GM23338 (cell line): ENCODE measurements around the gene OMG. TPM values are rescaled to one million over a fixed set of nuclear protein-coding genes. Genes with fewer than 3 reads are reported as not detected.

ENCODE experiments used
- ATAC-seq: fragments of 200-7000 bp; cut with Tn5 transposase; 3 replicates; pipeline ENCODE4 v1.9.1; 2020
- DNase-seq: peaks from one replicate; pipeline ENCODE4 v3.0.0-alpha.2; 2015; ENCODE audit warnings: low spot score
- H2AFZ ChIP-seq: fragments of 200-600 bp; sonication (generic); 2 replicates; pipeline ENCODE4 v1.8.0; 2016; ENCODE audit warnings: antibody characterized with exemption, mild to moderate bottlenecking, moderate library complexity
- H3F3A ChIP-seq: fragments of 200-600 bp; sonication (generic); replicated peaks from 2 replicates; pipeline ENCODE4 v1.8.0; 2017; ENCODE audit warnings: antibody characterized with exemption, mixed run types, low read depth
- H3K27ac ChIP-seq: fragments of 200-600 bp; sonication (generic); 2 replicates; pipeline ENCODE4 v1.6.1; 2016; ENCODE audit warnings: low read depth
- H3K27me3 ChIP-seq: fragments of 200-600 bp; sonication (generic); 2 replicates; pipeline ENCODE4 v1.8.0; 2016; ENCODE audit warnings: mild to moderate bottlenecking, mixed run types, moderate library complexity; ENCODE audit not compliant: insufficient read depth
- H3K36me3 ChIP-seq: fragments of 200-600 bp; sonication (generic); 2 replicates; pipeline ENCODE4 v1.8.0; 2016; ENCODE audit warnings: mild to moderate bottlenecking; ENCODE audit not compliant: insufficient read depth
- H3K4me1 ChIP-seq: fragments of 200-600 bp; sonication (generic); 2 replicates; pipeline ENCODE4 v1.8.0; 2016; ENCODE audit warnings: mild to moderate bottlenecking, moderate library complexity; ENCODE audit not compliant: insufficient read depth
- H3K4me2 ChIP-seq: fragments of 200-600 bp; sonication (generic); 2 replicates; pipeline ENCODE4 v1.7.1; 2017; ENCODE audit warnings: mixed run types
- H3K4me3 ChIP-seq: fragments of 200-600 bp; sonication (generic); 2 replicates; pipeline ENCODE4 v1.6.1; 2016; ENCODE audit warnings: mixed run types
- H3K79me2 ChIP-seq: fragments of 200-600 bp; sonication (generic); replicated peaks from 2 replicates; pipeline ENCODE4 v1.8.0; 2017; ENCODE audit warnings: mild to moderate bottlenecking; ENCODE audit not compliant: insufficient read depth
- H3K9me2 ChIP-seq: fragments of 200-600 bp; sonication (generic); 2 replicates; pipeline ENCODE4 v1.8.0; 2017; ENCODE audit not compliant: insufficient read depth
- H4K20me1 ChIP-seq: fragments of 200-600 bp; sonication (generic); replicated peaks from 2 replicates; pipeline ENCODE4 v1.8.0; 2017; ENCODE audit warnings: mild to moderate bottlenecking; ENCODE audit not compliant: insufficient read depth
- H3K27ac Mint-ChIP-seq: 2 replicates; pipeline ENCODE4 v1.8.0; 2020; ENCODE audit warnings: inconsistent platforms, mild to moderate bottlenecking, moderate library complexity, mixed read lengths
- H3K27me3 Mint-ChIP-seq: 3 replicates; pipeline ENCODE4 v1.8.0; 2022; ENCODE audit warnings: low read depth, mild to moderate bottlenecking, moderate library complexity, mixed read lengths, inconsistent platforms; ENCODE audit not compliant: insufficient read depth, poor library complexity
- H3K36me3 Mint-ChIP-seq: 3 replicates; pipeline ENCODE4 v1.8.0; 2021; ENCODE audit warnings: low read depth, mild to moderate bottlenecking, inconsistent platforms, moderate library complexity, mixed read lengths
- H3K4me1 Mint-ChIP-seq: 3 replicates; pipeline ENCODE4 v1.8.0; 2020; ENCODE audit warnings: mild to moderate bottlenecking, inconsistent platforms, mixed read lengths
- H3K4me3 Mint-ChIP-seq: 3 replicates; pipeline ENCODE4 v1.8.0; 2021; ENCODE audit warnings: moderate library complexity, mild to moderate bottlenecking, inconsistent platforms, mixed read lengths
- H3K9me3 Mint-ChIP-seq: 3 replicates; pipeline ENCODE4 v1.8.0; 2020; ENCODE audit warnings: moderate library complexity, mild to moderate bottlenecking, inconsistent platforms, mixed read lengths
- EZH2 ChIP-seq: fragments of 200-600 bp; sonication (generic); IDR thresholded peaks from one replicate; pipeline ENCODE4 v1.8.0; 2017; ENCODE audit warnings: antibody characterized with exemption, mild to moderate bottlenecking, low read depth; ENCODE audit not compliant: unreplicated experiment
- EZH2phosphoT487 ChIP-seq: fragments of 200-600 bp; sonication (generic); IDR thresholded peaks from one replicate; pipeline ENCODE4 v1.8.1; 2018; ENCODE audit warnings: antibody characterized with exemption; ENCODE audit not compliant: unreplicated experiment
- JUNB ChIP-seq: IDR thresholded peaks from one replicate; pipeline ENCODE4 v1.6.1; 2016; ENCODE audit warnings: antibody characterized with exemption; ENCODE audit not compliant: unreplicated experiment
- NANOG ChIP-seq: IDR thresholded peaks from 2 replicates; pipeline ENCODE4 v1.6.1; 2016; ENCODE audit warnings: antibody characterized with exemption, borderline replicate concordance
- ZNF331 ChIP-seq: fragments of 250-450 bp; sonication (Bioruptor Pico); IDR thresholded peaks from 2 replicates; pipeline ENCODE4 v1.5.0; 2020; ENCODE audit warnings: low read depth, mild to moderate bottlenecking, moderate library complexity
- polyA plus RNA-seq: library from polyadenylated mRNA; unstranded; fragments of >200 nt; fragmentation: Nextera tagmentation; extraction: Ambion mirVana; gene quantifications from 2 replicates; pipeline ENCODE4 v1.2.1, GENCODE V29; 2016
- total RNA-seq: library from RNA; depleted of rRNA; stranded (reverse); fragments of >200 nt; shearing (Covaris generic); gene quantifications from 2 replicates; pipeline ENCODE4 v1.2.3, GENCODE V29; 2014
- TF ChIP-seq, protein P1 (sequence below): fragments of 250-450 bp; sonication (Bioruptor Pico); IDR thresholded peaks from 2 replicates; pipeline ENCODE4 v1.5.0; 2020; ENCODE audit warnings: mild to moderate bottlenecking, moderate library complexity
- TF ChIP-seq, protein P2 (sequence below): IDR thresholded peaks from one replicate; pipeline ENCODE4 v1.6.1; 2018; ENCODE audit warnings: antibody characterized with exemption; ENCODE audit not compliant: unreplicated experiment
- TF ChIP-seq, protein P3 (sequence below): IDR thresholded peaks from 2 replicates; pipeline ENCODE4 v1.6.1; 2016; ENCODE audit warnings: antibody characterized with exemption

The OMG gene
- total and polyA plus RNA-seq, 2 experiments from 2014 or later: 0.71 TPM; not detected in 1

DNA sequence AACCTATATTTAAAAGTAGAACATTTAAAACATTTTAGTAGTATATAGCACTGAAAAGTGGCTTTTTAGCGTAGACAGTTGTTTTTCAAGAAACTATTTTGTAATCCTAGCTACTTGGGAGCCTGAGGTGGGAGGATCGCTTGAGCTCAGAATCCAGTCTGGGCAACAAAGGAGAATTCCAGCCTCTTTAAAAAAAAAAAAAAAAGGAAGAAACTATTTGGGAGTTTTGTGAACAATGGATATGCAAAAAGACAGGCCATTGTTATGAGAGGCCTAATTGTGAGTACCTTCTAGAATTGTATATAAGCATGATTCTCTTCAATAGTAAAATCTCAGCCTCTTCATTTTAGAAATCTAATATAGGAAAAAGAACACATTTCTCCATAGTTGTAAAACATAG, 17.6 kb downstream of the OMG start (continued):
- TF ChIP-seq, protein P1, sequence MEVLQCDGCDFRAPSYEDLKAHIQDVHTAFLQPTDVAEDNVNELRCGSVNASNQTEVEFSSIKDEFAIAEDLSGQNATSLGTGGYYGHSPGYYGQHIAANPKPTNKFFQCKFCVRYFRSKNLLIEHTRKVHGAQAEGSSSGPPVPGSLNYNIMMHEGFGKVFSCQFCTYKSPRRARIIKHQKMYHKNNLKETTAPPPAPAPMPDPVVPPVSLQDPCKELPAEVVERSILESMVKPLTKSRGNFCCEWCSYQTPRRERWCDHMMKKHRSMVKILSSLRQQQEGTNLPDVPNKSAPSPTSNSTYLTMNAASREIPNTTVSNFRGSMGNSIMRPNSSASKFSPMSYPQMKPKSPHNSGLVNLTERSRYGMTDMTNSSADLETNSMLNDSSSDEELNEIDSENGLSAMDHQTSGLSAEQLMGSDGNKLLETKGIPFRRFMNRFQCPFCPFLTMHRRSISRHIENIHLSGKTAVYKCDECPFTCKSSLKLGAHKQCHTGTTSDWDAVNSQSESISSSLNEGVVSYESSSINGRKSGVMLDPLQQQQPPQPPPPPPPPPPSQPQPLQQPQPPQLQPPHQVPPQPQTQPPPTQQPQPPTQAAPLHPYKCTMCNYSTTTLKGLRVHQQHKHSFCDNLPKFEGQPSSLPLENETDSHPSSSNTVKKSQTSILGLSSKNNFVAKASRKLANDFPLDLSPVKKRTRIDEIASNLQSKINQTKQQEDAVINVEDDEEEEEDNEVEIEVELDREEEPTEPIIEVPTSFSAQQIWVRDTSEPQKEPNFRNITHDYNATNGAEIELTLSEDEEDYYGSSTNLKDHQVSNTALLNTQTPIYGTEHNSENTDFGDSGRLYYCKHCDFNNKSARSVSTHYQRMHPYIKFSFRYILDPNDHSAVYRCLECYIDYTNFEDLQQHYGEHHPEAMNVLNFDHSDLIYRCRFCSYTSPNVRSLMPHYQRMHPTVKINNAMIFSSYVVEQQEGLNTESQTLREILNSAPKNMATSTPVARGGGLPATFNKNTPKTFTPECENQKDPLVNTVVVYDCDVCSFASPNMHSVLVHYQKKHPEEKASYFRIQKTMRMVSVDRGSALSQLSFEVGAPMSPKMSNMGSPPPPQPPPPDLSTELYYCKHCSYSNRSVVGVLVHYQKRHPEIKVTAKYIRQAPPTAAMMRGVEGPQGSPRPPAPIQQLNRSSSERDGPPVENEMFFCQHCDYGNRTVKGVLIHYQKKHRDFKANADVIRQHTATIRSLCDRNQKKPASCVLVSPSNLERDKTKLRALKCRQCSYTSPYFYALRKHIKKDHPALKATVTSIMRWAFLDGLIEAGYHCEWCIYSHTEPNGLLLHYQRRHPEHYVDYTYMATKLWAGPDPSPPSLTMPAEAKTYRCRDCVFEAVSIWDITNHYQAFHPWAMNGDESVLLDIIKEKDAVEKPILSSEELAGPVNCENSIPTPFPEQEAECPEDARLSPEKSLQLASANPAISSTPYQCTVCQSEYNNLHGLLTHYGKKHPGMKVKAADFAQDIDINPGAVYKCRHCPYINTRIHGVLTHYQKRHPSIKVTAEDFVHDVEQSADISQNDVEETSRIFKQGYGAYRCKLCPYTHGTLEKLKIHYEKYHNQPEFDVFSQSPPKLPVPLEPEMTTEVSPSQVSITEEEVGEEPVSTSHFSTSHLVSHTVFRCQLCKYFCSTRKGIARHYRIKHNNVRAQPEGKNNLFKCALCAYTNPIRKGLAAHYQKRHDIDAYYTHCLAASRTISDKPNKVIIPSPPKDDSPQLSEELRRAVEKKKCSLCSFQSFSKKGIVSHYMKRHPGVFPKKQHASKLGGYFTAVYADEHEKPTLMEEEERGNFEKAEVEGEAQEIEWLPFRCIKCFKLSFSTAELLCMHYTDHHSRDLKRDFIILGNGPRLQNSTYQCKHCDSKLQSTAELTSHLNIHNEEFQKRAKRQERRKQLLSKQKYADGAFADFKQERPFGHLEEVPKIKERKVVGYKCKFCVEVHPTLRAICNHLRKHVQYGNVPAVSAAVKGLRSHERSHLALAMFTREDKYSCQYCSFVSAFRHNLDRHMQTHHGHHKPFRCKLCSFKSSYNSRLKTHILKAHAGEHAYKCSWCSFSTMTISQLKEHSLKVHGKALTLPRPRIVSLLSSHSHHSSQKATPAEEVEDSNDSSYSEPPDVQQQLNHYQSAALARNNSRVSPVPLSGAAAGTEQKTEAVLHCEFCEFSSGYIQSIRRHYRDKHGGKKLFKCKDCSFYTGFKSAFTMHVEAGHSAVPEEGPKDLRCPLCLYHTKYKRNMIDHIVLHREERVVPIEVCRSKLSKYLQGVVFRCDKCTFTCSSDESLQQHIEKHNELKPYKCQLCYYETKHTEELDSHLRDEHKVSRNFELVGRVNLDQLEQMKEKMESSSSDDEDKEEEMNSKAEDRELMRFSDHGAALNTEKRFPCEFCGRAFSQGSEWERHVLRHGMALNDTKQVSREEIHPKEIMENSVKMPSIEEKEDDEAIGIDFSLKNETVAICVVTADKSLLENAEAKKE: no peak
- TF ChIP-seq ZNF331 (CRISPR knock-in tag): no peak
- TF ChIP-seq NANOG: no peak

DNA sequence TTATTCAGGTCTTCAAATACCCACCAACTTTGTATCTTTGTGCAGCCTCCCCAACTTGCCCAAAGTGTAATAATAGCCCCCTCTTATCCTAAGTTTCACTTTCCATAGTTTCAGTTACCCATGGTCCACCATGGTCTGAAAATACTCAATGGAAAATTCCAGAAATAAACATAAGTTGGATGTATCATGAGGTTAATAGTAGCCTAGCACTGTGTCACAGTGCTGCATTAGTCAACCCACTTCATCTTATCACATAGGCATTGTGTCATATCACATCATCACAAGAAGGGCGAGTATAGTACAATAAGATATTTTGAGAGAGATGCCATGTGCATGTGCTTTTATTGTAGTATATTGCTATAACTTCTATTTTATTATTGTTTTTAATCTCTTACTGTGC, 21.9 kb downstream of the OMG start:
- H3F3A ChIP-seq: no peaks in the 10 kb centered on the region
- DNase-seq: no peak
- H4K20me1 ChIP-seq: no peaks in the 10 kb centered on the region
- no peak overlapping the region for H3K4me3 ChIP-seq
- no peak overlapping the region for H2AFZ ChIP-seq
- no peak overlapping the region for H3K27ac ChIP-seq
- H3K9me3 Mint-ChIP-seq: no peaks in the 10 kb centered on the region
- no peaks in the 10 kb centered on the region for H3K79me2 ChIP-seq
- H3K27me3 Mint-ChIP-seq: peaks cover 2% of the 10 kb centered on the region
- peaks cover 5% of the 10 kb centered on the region; the same call in 2 of the 3 replicates for H3K36me3 Mint-ChIP-seq
- no peaks in the 10 kb centered on the region for H3K9me2 ChIP-seq
- no peak overlapping the region for H3K4me3 Mint-ChIP-seq
- peaks cover 4% of the 10 kb centered on the region; the same call in 1 of the 2 replicates for H3K4me1 ChIP-seq
- peaks cover 6% of the 10 kb centered on the region for H3K4me1 Mint-ChIP-seq
- no peaks in the 10 kb centered on the region for H3K27me3 ChIP-seq
- no peak for ATAC-seq
- H3K27ac Mint-ChIP-seq: no peak overlapping the region
- no peaks in the 10 kb centered on the region for H3K36me3 ChIP-seq
- H3K4me2 ChIP-seq: no peak overlapping the region
- TF ChIP-seq, protein P2, sequence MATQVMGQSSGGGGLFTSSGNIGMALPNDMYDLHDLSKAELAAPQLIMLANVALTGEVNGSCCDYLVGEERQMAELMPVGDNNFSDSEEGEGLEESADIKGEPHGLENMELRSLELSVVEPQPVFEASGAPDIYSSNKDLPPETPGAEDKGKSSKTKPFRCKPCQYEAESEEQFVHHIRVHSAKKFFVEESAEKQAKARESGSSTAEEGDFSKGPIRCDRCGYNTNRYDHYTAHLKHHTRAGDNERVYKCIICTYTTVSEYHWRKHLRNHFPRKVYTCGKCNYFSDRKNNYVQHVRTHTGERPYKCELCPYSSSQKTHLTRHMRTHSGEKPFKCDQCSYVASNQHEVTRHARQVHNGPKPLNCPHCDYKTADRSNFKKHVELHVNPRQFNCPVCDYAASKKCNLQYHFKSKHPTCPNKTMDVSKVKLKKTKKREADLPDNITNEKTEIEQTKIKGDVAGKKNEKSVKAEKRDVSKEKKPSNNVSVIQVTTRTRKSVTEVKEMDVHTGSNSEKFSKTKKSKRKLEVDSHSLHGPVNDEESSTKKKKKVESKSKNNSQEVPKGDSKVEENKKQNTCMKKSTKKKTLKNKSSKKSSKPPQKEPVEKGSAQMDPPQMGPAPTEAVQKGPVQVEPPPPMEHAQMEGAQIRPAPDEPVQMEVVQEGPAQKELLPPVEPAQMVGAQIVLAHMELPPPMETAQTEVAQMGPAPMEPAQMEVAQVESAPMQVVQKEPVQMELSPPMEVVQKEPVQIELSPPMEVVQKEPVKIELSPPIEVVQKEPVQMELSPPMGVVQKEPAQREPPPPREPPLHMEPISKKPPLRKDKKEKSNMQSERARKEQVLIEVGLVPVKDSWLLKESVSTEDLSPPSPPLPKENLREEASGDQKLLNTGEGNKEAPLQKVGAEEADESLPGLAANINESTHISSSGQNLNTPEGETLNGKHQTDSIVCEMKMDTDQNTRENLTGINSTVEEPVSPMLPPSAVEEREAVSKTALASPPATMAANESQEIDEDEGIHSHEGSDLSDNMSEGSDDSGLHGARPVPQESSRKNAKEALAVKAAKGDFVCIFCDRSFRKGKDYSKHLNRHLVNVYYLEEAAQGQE: no peak
- TF ChIP-seq EZH2 (no peak), JUNB (no peak), EZH2phosphoT487 (no peak)
- TF ChIP-seq, protein P3, sequence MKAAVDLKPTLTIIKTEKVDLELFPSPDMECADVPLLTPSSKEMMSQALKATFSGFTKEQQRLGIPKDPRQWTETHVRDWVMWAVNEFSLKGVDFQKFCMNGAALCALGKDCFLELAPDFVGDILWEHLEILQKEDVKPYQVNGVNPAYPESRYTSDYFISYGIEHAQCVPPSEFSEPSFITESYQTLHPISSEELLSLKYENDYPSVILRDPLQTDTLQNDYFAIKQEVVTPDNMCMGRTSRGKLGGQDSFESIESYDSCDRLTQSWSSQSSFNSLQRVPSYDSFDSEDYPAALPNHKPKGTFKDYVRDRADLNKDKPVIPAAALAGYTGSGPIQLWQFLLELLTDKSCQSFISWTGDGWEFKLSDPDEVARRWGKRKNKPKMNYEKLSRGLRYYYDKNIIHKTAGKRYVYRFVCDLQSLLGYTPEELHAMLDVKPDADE: no peak
